ENCODE measurements around the gene LNP1. TPM values are rescaled to one million over a fixed set of nuclear protein-coding genes. Genes with fewer than 3 reads are reported as not detected.
A peak's percentile ranks its signal among the peaks of the same experiment; 100 is the strongest.

LNP1 gene
- total RNA-seq, 1 experiment from 2014 or later: 1.8 TPM

GRCh38 chr3:100400419-100400779, 940 bp upstream of the LNP1 start:
- intact Hi-C loops (cut with micrococcal nuclease; ENCODE audit: unreplicated experiment) (loop anchor here (10.0 kb wide), 1 partner anchor 194 kb away; no protein-coding TSS in a partner anchor), in situ Hi-C loops (cut with HindIII; ENCODE audit: low pct_unique_long_range_greater_than_20kb, low sequenced_read_pairs) (no loop called here)
- ChIA-PET POLR2A (interaction anchor here (0.7 kb wide), 1 partner anchor 9 kb away, joined by 3 read pairs; no protein-coding TSS in a partner anchor), CTCF (no interaction called here)
- no peak for DNase-seq (ENCODE audit: low read depth, low spot score)
- Histone ChIP-seq H3K36me3 (ENCODE audit: control insufficient read depth, insufficient read depth, low read length) (no peaks in the 10 kb centered on the region; the same call in 1 of the 2 replicates), H3K27ac (ENCODE audit: low read length) (peak overlapping the region; percentile 98), H3K9me3 (ENCODE audit: control insufficient read depth, insufficient read depth, low read depth, low read length) (no peaks in the 10 kb centered on the region), H3K4me3 (ENCODE audit: low read depth in 2 of 2, low read length in 2 of 2) (peak overlapping the region; percentile 74 to 87), H3K27me3 (ENCODE audit: control insufficient read depth, insufficient read depth, low read length) (no peaks in the 10 kb centered on the region), H3K4me1 (ENCODE audit: control insufficient read depth, insufficient read depth, low read length) (peaks cover 15% of the 10 kb centered on the region; the same call in 1 of the 2 replicates)
- TF ChIP-seq REST (IDR thresholded peaks at IDR 0.05; ENCODE audit: insufficient read depth in 1 of 2, low read depth in 2 of 2, low read length in 1 of 2) (no peak), TCF7L2 (IDR thresholded peaks at IDR 0.05; ENCODE audit: low read depth, low read length) (no peak), SIN3A (IDR thresholded peaks at IDR 0.05; ENCODE audit: borderline replicate concordance, insufficient read depth, low read depth, low read length) (no peak), POLR2AphosphoS5 (IDR thresholded peaks at IDR 0.05; ENCODE audit: low read depth, low read length) (no peak)
- no TSS peak for BruUV-seq (replicated peaks)
- ATAC-seq: peak; percentile 6

DNA sequence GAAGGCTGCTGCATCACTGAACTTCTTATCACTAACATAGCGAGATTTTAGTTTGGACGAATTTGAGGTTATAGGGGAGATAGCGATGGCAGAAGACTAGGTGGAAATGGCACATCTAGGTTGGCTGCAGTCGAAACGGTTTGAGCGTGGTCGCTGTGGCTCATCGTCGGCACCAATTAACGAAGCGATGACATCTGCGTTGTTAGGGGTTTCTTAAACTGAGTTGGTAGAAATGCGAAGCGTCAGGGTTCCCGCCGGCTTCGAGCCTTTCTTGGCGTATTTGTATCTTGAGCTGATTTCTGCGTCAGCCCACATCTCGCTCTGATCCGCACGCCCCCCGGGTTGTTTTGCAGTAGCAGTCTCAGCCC, 319 bp downstream of the LNP1 start:
- peak; percentile 28 for ATAC-seq
- POLR2A ChIA-PET: interaction anchor here (0.6 to 1.4 kb wide), 5 partner anchors 15 to 68 kb away, joined by 3 to 9 read pairs (median 4); partner anchors contain the start of gene NIT2
- TF ChIP-seq CTCF (IDR thresholded peaks at IDR 0.05): no peak
- no peak for TF ChIP-seq REST (IDR thresholded peaks at IDR 0.05; ENCODE audit: insufficient read depth in 1 of 2, low read depth in 2 of 2, low read length in 1 of 2)
- no peak for TF ChIP-seq TCF7L2 (IDR thresholded peaks at IDR 0.05; ENCODE audit: low read depth, low read length)
- TF ChIP-seq SIN3A (IDR thresholded peaks at IDR 0.05; ENCODE audit: borderline replicate concordance, insufficient read depth, low read depth, low read length): no peak
- TF ChIP-seq POLR2AphosphoS5 (IDR thresholded peaks at IDR 0.05; ENCODE audit: low read depth, low read length): no peak
- intact Hi-C loops (cut with micrococcal nuclease; ENCODE audit: unreplicated experiment) (loop anchor here (10.0 kb wide), 1 partner anchor 193 kb away; no protein-coding TSS in a partner anchor), in situ Hi-C loops (cut with HindIII; ENCODE audit: low pct_unique_long_range_greater_than_20kb, low sequenced_read_pairs) (no loop called here)
- DNase-seq (ENCODE audit: low read depth, low spot score): no peak
- H3K4me3 ChIP-seq (ENCODE audit: low read depth in 2 of 2, low read length in 2 of 2): peak overlapping the region; percentile 74 to 87
- peak overlapping the region; percentile 98 for H3K27ac ChIP-seq (ENCODE audit: low read length)
- H3K4me1 ChIP-seq (ENCODE audit: control insufficient read depth, insufficient read depth, low read length): peaks cover 5% of the 10 kb centered on the region; the same call in 1 of the 2 replicates
- H3K27me3 ChIP-seq (ENCODE audit: control insufficient read depth, insufficient read depth, low read length): no peaks in the 10 kb centered on the region
- H3K9me3 ChIP-seq (ENCODE audit: control insufficient read depth, insufficient read depth, low read depth, low read length): no peaks in the 10 kb centered on the region
- CTCF ChIA-PET: no interaction called here
- BruUV-seq (replicated peaks): TSS peak; percentile 87
- H3K36me3 ChIP-seq (ENCODE audit: control insufficient read depth, insufficient read depth, low read length): no peaks in the 10 kb centered on the region; the same call in 1 of the 2 replicates
